ENCODE data around the gene BCR.
"Not testable (repeated sequence)": the region's sequence is repeated elsewhere in the genome, so short reads cannot be mapped to it uniquely, and the experiment has no call there.

The BCR gene

GRCh38 chr22:23180301-23180892 is at the start of gene BCR:
Gene BCR, plus strand, starts transcription at chr22:23180509. Its CDS starts 452 bp downstream, at chr22:23180961.
- DNase-seq (ENCODE audit: low read depth): no peak

GRCh38 chr22:23130697-23131096 is 49.6 kb upstream of the BCR start:
- DNase-seq (ENCODE audit: low read depth): no peak

- no peak for DNase-seq (ENCODE audit: low read depth)
Measured at GRCh38 chr22:23131931-23132330, 48.4 kb upstream of the BCR start.

GRCh38 chr22:23132376-23133091 is 47.8 kb upstream of the BCR start:
- DNase-seq (ENCODE audit: low read depth): no peak

- DNase-seq (ENCODE audit: low read depth): no peak
Measured at GRCh38 chr22:23133922-23134321, 46.4 kb upstream of the BCR start.

GRCh38 chr22:23136991-23137390 is 43.3 kb upstream of the BCR start:
- not testable (repeated sequence) for DNase-seq (ENCODE audit: low read depth)

GRCh38 chr22:23137468-23137867 is 42.8 kb upstream of the BCR start:
- DNase-seq (ENCODE audit: low read depth): no peak

GRCh38 chr22:23137905-23138561 is 42.3 kb upstream of the BCR start:
- DNase-seq (ENCODE audit: low read depth): no peak

- no peak for DNase-seq (ENCODE audit: low read depth)
Measured at GRCh38 chr22:23138584-23139435, 41.5 kb upstream of the BCR start.

GRCh38 chr22:23140385-23140784 is 39.9 kb upstream of the BCR start:
- DNase-seq (ENCODE audit: low read depth): no peak

GRCh38 chr22:23142546-23143105 is 37.7 kb upstream of the BCR start:
- DNase-seq (ENCODE audit: low read depth): no peak

- DNase-seq (ENCODE audit: low read depth): no peak
Measured at GRCh38 chr22:23143119-23143518, 37.2 kb upstream of the BCR start.

- DNase-seq (ENCODE audit: low read depth): no peak
Measured at GRCh38 chr22:23144432-23144831, 35.9 kb upstream of the BCR start.

GRCh38 chr22:23144932-23145877 is 35.1 kb upstream of the BCR start, which contains the start of gene RAB36:
Gene RAB36, plus strand, starts transcription at chr22:23145477. Its CDS starts 1,140 bp downstream, at chr22:23146617.
- peak; percentile 87 for DNase-seq (ENCODE audit: low read depth)

GRCh38 chr22:23145878-23146470 is 34.3 kb upstream of the BCR start:
- DNase-seq (ENCODE audit: low read depth): no peak

- no peak for DNase-seq (ENCODE audit: low read depth)
Measured at GRCh38 chr22:23146478-23147205, 33.7 kb upstream of the BCR start.

- no peak for DNase-seq (ENCODE audit: low read depth)
Measured at GRCh38 chr22:23147617-23148387, 32.5 kb upstream of the BCR start.

GRCh38 chr22:23149743-23150238 is 30.5 kb upstream of the BCR start:
- no peak for DNase-seq (ENCODE audit: low read depth)

- DNase-seq (ENCODE audit: low read depth): no peak
Measured at GRCh38 chr22:23150762-23151161, 29.5 kb upstream of the BCR start.

Data from GM04503 (cell line).